ENCODE measurements around the gene MOB1A. TPM values are rescaled to one million over a fixed set of nuclear protein-coding genes. Genes with fewer than 3 reads are reported as not detected.

Gene MOB1A
- total RNA-seq, 1 donor from 2014 or later = 60.5 TPM

DNA sequence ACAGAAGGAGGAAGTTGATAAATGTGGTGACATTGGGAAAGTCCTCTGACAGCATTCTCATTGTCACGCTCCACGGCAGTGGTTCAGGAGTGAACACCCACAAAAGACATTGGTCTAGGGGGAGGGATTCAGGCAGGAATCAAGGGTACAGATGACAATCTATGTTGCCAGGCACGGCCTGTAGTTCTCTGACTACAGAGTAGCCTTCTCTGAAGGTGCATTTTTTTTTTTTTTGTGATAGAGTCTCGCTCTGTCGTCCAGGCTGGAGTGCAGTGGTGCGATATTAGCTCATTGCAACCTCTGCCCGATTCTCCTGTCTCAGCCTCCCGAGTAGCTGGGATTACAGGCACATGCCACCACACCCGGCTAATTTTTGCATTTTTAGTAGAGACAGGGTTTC lies 7.4 kb upstream of the MOB1A start:
- peaks cover 8% of the 10 kb centered on the region for H3K27me3 Mint-ChIP-seq (ENCODE audit: unreplicated experiment)
- H3K27ac Mint-ChIP-seq (ENCODE audit: unreplicated experiment) = peak overlapping the region; percentile 38
- H3K9me3 Mint-ChIP-seq (ENCODE audit: unreplicated experiment) = peaks cover 7% of the 10 kb centered on the region
- no peak overlapping the region for H3K4me3 Mint-ChIP-seq (ENCODE audit: unreplicated experiment)
- TF ChIP-seq, protein P1, sequence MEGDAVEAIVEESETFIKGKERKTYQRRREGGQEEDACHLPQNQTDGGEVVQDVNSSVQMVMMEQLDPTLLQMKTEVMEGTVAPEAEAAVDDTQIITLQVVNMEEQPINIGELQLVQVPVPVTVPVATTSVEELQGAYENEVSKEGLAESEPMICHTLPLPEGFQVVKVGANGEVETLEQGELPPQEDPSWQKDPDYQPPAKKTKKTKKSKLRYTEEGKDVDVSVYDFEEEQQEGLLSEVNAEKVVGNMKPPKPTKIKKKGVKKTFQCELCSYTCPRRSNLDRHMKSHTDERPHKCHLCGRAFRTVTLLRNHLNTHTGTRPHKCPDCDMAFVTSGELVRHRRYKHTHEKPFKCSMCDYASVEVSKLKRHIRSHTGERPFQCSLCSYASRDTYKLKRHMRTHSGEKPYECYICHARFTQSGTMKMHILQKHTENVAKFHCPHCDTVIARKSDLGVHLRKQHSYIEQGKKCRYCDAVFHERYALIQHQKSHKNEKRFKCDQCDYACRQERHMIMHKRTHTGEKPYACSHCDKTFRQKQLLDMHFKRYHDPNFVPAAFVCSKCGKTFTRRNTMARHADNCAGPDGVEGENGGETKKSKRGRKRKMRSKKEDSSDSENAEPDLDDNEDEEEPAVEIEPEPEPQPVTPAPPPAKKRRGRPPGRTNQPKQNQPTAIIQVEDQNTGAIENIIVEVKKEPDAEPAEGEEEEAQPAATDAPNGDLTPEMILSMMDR (IDR thresholded peaks at IDR 0.05; ENCODE audit: partially characterized antibody, unreplicated experiment) = no peak
- no peak for DNase-seq
- no peaks in the 10 kb centered on the region for H3K36me3 Mint-ChIP-seq (ENCODE audit: unreplicated experiment)
- H3K4me1 Mint-ChIP-seq (ENCODE audit: low read depth, unreplicated experiment) = peaks cover 9% of the 10 kb centered on the region

DNA sequence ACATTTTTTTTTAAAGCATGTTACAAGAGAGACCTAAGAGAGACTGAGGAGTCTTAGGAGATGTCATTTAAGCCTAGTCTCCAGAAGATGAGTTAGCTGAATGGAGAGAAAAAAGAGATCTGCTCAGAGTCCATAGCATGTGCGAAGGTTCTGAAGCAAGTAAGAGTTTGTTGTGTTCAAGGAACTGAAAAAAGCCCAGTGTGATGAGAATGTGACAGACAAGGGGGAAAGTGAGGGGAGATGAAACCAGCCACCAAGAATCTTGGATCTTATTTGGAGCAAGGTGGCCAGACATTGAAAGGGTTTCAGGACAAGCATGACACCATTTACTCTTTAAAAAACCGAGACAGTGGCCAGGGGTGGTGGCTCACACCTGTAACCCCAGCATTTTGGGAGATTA lies 5.2 kb upstream of the MOB1A start:
- TF ChIP-seq, protein P1 (IDR thresholded peaks at IDR 0.05; ENCODE audit: partially characterized antibody, unreplicated experiment) = no peak
- H3K4me3 Mint-ChIP-seq (ENCODE audit: unreplicated experiment) = no peak overlapping the region
- peaks cover 7% of the 10 kb centered on the region for H3K9me3 Mint-ChIP-seq (ENCODE audit: unreplicated experiment)
- H3K27me3 Mint-ChIP-seq (ENCODE audit: unreplicated experiment) = peaks cover 7% of the 10 kb centered on the region
- no peak for DNase-seq
- no peaks in the 10 kb centered on the region for H3K36me3 Mint-ChIP-seq (ENCODE audit: unreplicated experiment)
- peak overlapping the region; percentile 40 for H3K27ac Mint-ChIP-seq (ENCODE audit: unreplicated experiment)
- peaks cover 11% of the 10 kb centered on the region for H3K4me1 Mint-ChIP-seq (ENCODE audit: low read depth, unreplicated experiment)

DNA sequence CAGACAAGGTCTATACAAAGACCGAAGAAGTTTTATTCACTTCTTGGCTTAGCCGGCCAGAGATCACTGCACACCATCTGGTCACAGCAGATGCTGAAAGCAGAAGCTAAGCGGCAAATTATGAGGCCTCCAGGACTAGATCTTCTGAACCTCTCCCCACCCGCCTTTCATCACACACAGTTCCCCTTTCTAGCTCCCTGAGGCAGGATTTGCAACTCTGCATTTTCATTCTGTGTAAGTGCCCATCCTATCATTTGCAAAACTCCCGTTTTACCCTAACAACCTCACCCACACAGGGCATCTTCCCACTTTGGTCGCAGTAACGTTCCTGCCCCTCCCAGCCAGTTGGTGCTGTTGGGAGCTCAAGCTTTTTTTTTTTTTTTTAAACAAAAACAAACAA lies 3.1 kb upstream of the MOB1A start:
- H3K4me3 Mint-ChIP-seq (ENCODE audit: unreplicated experiment) = peak overlapping the region; percentile 69
- H3K9me3 Mint-ChIP-seq (ENCODE audit: unreplicated experiment) = peaks cover 7% of the 10 kb centered on the region
- peak overlapping the region; percentile 100 for H3K27ac Mint-ChIP-seq (ENCODE audit: unreplicated experiment)
- peaks cover 3% of the 10 kb centered on the region for H3K36me3 Mint-ChIP-seq (ENCODE audit: unreplicated experiment)
- DNase-seq = peak; percentile 67
- TF ChIP-seq, protein P1 (IDR thresholded peaks at IDR 0.05; ENCODE audit: partially characterized antibody, unreplicated experiment) = no peak
- H3K27me3 Mint-ChIP-seq (ENCODE audit: unreplicated experiment) = peaks cover 11% of the 10 kb centered on the region
- peaks cover 11% of the 10 kb centered on the region for H3K4me1 Mint-ChIP-seq (ENCODE audit: low read depth, unreplicated experiment)

GRCh38 chr2:74179063-74179865 lies 585 bp upstream of the MOB1A start:
- peaks cover 16% of the 10 kb centered on the region for H3K36me3 Mint-ChIP-seq (ENCODE audit: unreplicated experiment)
- H3K4me1 Mint-ChIP-seq (ENCODE audit: low read depth, unreplicated experiment) = peaks cover 17% of the 10 kb centered on the region
- H3K9me3 Mint-ChIP-seq (ENCODE audit: unreplicated experiment) = peaks cover 7% of the 10 kb centered on the region
- TF ChIP-seq, protein P1 (IDR thresholded peaks at IDR 0.05; ENCODE audit: partially characterized antibody, unreplicated experiment) = peak; percentile 78
- H3K27ac Mint-ChIP-seq (ENCODE audit: unreplicated experiment) = peak overlapping the region; percentile 81
- H3K27me3 Mint-ChIP-seq (ENCODE audit: unreplicated experiment) = peaks cover 11% of the 10 kb centered on the region
- no peak for DNase-seq
- peak overlapping the region; percentile 93 for H3K4me3 Mint-ChIP-seq (ENCODE audit: unreplicated experiment)

GRCh38 chr2:74177696-74178095 lies 983 bp downstream of the MOB1A start:
- Mint-ChIP-seq H3K4me1 (ENCODE audit: low read depth, unreplicated experiment) (peaks cover 15% of the 10 kb centered on the region), H3K27ac (ENCODE audit: unreplicated experiment) (peak overlapping the region; percentile 90), H3K27me3 (ENCODE audit: unreplicated experiment) (peaks cover 11% of the 10 kb centered on the region), H3K4me3 (ENCODE audit: unreplicated experiment) (peak overlapping the region; percentile 93), H3K9me3 (ENCODE audit: unreplicated experiment) (peaks cover 7% of the 10 kb centered on the region), H3K36me3 (ENCODE audit: unreplicated experiment) (peaks cover 17% of the 10 kb centered on the region)
- DNase-seq = no peak
- TF ChIP-seq, protein P1 (IDR thresholded peaks at IDR 0.05; ENCODE audit: partially characterized antibody, unreplicated experiment) = no peak
